Esophagus muscularis mucosa (tissue), 4 donors: Measurements from ENCODE around the gene PSME3IP1. TPM values are rescaled to one million over a fixed set of nuclear protein-coding genes. Genes with fewer than 3 reads are reported as not detected.

ENCODE experiments used
- DNase-seq: peaks from one replicate; pipeline ENCODE4 v3.0.0-alpha.2; 2017; ENCODE audit errors: extremely low spot score
- H3K27ac ChIP-seq, 4 donors: fragments of 200-600 bp; sonication (generic); replicated peaks in 1 of 4; 1 replicate in 3 of 4; 2 replicates in 1 of 4; pipeline ENCODE4 v1.5.1; 2016 to 2019; ENCODE audit warnings: mild to moderate bottlenecking in 1 of 4
- H3K27me3 ChIP-seq, 4 donors: fragments of 200-600 bp; sonication (generic); one replicate each; pipeline versions ENCODE4 v1.5.1 to v1.6.0; 2016 to 2019
- H3K36me3 ChIP-seq, 4 donors: fragments of 200-600 bp; sonication (generic); one replicate each; pipeline ENCODE4 v1.5.1; 2016 to 2019
- H3K4me1 ChIP-seq, 4 donors: fragments of 200-600 bp; sonication (generic); one replicate each; pipeline ENCODE4 v1.5.1; 2016 to 2019
- H3K4me3 ChIP-seq, 4 donors: fragments of 200-600 bp; sonication (generic); 1 replicate in 2 of 4; 2 replicates in 2 of 4; pipeline ENCODE4 v1.5.1; 2016 to 2019; ENCODE audit warnings: mild to moderate bottlenecking in 4 of 4, moderate library complexity in 1 of 4
- H3K9me3 ChIP-seq, 4 donors: fragments of 200-600 bp; sonication (generic); 1 replicate in 3 of 4; 2 replicates in 1 of 4; pipeline ENCODE4 v1.5.1; 2016 to 2019
- EP300 ChIP-seq: sonication (generic); formaldehyde crosslinking; IDR thresholded peaks from one replicate; pipeline ENCODE4 v1.6.1; 2017; ENCODE audit warnings: antibody characterized with exemption
- POLR2A ChIP-seq: fragments of 450-650 bp; IDR thresholded peaks from one replicate; pipeline ENCODE4 v1.6.1; 2017; ENCODE audit warnings: antibody characterized with exemption, moderate library complexity, mild to moderate bottlenecking, low read depth
- POLR2AphosphoS5 ChIP-seq, 2 donors: sonication (generic); formaldehyde crosslinking; IDR thresholded peaks; one replicate each; pipeline ENCODE4 v1.6.1; 2017; ENCODE audit warnings: antibody characterized with exemption in 2 of 2
- WGBS: methylation state at CpG from one replicate; pipeline ENCODE4 v1.1.5; 2018; 5-methylcytosine and 5-hydroxymethylcytosine counted together
- intact Hi-C: fragments of 100-400 bp; cut with DNase I; formaldehyde crosslinking; loops from one replicate; pipeline ENCODE4 v1.15.1; 2023
- total RNA-seq, 4 donors: library from RNA; depleted of rRNA; stranded (reverse); fragments of >200 nt; gene quantifications; one replicate each; pipeline versions ENCODE4 v1.1.0 to v1.2.1, GENCODE V29; 2016
- TF ChIP-seq, protein P1 (sequence below), 3 experiments: fragments of 200-600 bp in 2 of 3; fragments of 450-650 bp in 1 of 3; sonication (generic) in 2 of 3; IDR thresholded peaks; one replicate each; pipeline ENCODE4 v1.5.1; 2017 to 2019; ENCODE audit warnings: antibody characterized with exemption in 3 of 3, mild to moderate bottlenecking in 2 of 3, moderate library complexity in 1 of 3

The PSME3IP1 gene
- total RNA-seq, 4 donors from 2014 or later = 47.8 to 60.7 (median 57.5) TPM

GRCh38 chr16:57231821-57232350 is 46.0 kb upstream of the PSME3IP1 start:
- H3K36me3 ChIP-seq = peaks cover 38 to 98% (median 84%) of the 10 kb centered on the region in 4 donors
- H3K27ac ChIP-seq = no peak overlapping the region
- peaks cover 0 to 9% (median 2%) of the 10 kb centered on the region in 4 donors for H3K4me1 ChIP-seq
- no peak overlapping the region for H3K4me3 ChIP-seq
- intact Hi-C loops = no loop called here
- TF ChIP-seq POLR2AphosphoS5 (IDR thresholded peaks at IDR 0.05) = no peak
- no peaks in the 10 kb centered on the region for H3K27me3 ChIP-seq
- H3K9me3 ChIP-seq = no peaks in the 10 kb centered on the region
- 82% methylated on average over 3 of the region's 3 CpGs for WGBS
- no peak for DNase-seq

- Histone ChIP-seq H3K4me3 (no peak overlapping the region), H3K27me3 (no peaks in the 10 kb centered on the region), H3K36me3 (peaks cover 45 to 98% (median 91%) of the 10 kb centered on the region in 4 donors)
Measured at GRCh38 chr16:57229079-57229478, 43.2 kb upstream of the PSME3IP1 start.

DNA sequence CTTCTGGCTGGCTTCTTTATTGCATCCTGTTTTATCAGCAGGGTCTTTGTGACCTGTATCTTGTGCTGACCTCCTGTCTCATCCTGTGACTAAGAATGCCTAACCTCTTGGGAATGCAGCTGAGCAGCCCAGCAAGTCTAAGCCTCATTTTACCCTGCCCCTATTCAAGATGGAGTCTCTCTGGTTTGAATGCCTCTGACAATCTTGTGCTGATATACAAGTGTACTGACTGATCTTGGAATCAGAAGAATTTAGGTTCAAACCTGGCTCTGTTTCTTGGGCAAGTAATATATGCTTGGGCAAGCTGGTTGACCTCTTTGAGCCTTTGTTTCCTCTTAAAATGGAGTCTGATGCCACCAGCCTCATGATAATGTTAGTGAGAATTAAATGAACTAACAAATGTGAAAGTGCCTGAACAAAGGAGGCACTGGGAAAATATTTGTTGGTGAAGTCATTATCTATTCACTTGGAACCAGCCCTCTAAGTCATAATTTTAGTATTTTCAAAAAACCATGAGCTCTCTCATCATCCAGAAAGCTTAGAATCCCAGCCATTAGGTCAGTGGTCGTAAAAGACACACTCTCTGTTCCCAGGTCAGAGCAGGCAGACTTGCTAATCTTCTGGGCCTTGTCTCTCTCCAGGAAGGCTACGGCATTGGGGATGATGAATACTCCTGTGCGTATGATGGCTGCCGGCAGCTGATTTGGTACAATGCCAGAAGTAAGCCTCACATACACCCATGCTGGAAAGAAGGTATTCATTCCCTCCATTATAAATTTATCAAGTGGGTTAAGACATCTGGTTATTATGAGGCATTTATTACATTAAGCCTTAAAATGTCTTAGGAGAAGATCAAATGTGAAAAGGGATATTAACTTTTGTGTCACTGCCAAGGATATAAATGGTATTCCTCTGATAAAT is 41.1 kb upstream of the PSME3IP1 start:
- Histone ChIP-seq H3K4me3 (no peak overlapping the region), H3K27me3 (no peaks in the 10 kb centered on the region), H3K36me3 (peaks cover 43 to 98% (median 92%) of the 10 kb centered on the region in 4 donors), H3K27ac (no peak overlapping the region), H3K4me1 (no peaks in the 10 kb centered on the region), H3K9me3 (no peaks in the 10 kb centered on the region)
- intact Hi-C loops = no loop called here
- 58% methylated on average over 3 of the region's 4 CpGs for WGBS
- DNase-seq = no peak
- no peak for TF ChIP-seq EP300
- no peak for TF ChIP-seq POLR2AphosphoS5 (IDR thresholded peaks at IDR 0.05)
- no peak for TF ChIP-seq POLR2A
- TF ChIP-seq, protein P1, sequence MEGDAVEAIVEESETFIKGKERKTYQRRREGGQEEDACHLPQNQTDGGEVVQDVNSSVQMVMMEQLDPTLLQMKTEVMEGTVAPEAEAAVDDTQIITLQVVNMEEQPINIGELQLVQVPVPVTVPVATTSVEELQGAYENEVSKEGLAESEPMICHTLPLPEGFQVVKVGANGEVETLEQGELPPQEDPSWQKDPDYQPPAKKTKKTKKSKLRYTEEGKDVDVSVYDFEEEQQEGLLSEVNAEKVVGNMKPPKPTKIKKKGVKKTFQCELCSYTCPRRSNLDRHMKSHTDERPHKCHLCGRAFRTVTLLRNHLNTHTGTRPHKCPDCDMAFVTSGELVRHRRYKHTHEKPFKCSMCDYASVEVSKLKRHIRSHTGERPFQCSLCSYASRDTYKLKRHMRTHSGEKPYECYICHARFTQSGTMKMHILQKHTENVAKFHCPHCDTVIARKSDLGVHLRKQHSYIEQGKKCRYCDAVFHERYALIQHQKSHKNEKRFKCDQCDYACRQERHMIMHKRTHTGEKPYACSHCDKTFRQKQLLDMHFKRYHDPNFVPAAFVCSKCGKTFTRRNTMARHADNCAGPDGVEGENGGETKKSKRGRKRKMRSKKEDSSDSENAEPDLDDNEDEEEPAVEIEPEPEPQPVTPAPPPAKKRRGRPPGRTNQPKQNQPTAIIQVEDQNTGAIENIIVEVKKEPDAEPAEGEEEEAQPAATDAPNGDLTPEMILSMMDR (IDR thresholded peaks at IDR 0.05) = no peak

More at GRCh38 chr16:57229079-57229478, 43.2 kb upstream of the PSME3IP1 start:
- WGBS = 64% methylated on average over 1 of the region's 1 CpG
- intact Hi-C loops = no loop called here
- Histone ChIP-seq H3K4me1 (no peaks in the 10 kb centered on the region), H3K9me3 (no peaks in the 10 kb centered on the region), H3K27ac (no peak overlapping the region)
- TF ChIP-seq, protein P1 (IDR thresholded peaks at IDR 0.05) = no peak
- TF ChIP-seq EP300 = no peak
- no peak for TF ChIP-seq POLR2AphosphoS5 (IDR thresholded peaks at IDR 0.05)
- no peak for TF ChIP-seq POLR2A
- no peak for DNase-seq

DNA sequence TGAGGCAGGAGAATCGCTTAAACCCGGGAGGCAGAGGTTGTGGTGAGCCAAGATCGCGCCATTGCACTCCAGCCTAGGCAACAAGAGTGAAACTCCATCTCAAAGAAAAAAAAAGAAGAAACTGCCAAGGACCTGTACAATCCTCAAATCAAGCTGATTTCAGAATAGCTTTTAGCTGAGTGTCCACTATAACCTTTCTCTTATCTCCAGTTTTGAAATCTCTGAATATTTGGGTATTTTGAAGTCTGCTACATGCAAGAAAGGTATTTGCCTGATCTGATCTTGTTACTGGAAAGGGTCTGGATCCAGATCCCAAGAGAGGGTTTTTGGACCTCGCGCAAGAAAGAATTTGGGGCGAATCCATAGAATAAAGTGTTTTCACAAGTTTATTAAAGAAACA is 40.1 kb upstream of the PSME3IP1 start:
- DNase-seq = no peak
- Histone ChIP-seq H3K27me3 (no peaks in the 10 kb centered on the region), H3K9me3 (no peaks in the 10 kb centered on the region), H3K4me1 (no peaks in the 10 kb centered on the region), H3K36me3 (peaks cover 42 to 98% (median 92%) of the 10 kb centered on the region in 4 donors), H3K4me3 (no peak overlapping the region), H3K27ac (no peak overlapping the region)
- TF ChIP-seq, protein P1 (IDR thresholded peaks at IDR 0.05) = no peak
- no peak for TF ChIP-seq EP300
- TF ChIP-seq POLR2AphosphoS5 (IDR thresholded peaks at IDR 0.05) = no peak
- no peak for TF ChIP-seq POLR2A
- 95% methylated on average over 7 of the region's 7 CpGs for WGBS
- intact Hi-C loops = no loop called here

DNA sequence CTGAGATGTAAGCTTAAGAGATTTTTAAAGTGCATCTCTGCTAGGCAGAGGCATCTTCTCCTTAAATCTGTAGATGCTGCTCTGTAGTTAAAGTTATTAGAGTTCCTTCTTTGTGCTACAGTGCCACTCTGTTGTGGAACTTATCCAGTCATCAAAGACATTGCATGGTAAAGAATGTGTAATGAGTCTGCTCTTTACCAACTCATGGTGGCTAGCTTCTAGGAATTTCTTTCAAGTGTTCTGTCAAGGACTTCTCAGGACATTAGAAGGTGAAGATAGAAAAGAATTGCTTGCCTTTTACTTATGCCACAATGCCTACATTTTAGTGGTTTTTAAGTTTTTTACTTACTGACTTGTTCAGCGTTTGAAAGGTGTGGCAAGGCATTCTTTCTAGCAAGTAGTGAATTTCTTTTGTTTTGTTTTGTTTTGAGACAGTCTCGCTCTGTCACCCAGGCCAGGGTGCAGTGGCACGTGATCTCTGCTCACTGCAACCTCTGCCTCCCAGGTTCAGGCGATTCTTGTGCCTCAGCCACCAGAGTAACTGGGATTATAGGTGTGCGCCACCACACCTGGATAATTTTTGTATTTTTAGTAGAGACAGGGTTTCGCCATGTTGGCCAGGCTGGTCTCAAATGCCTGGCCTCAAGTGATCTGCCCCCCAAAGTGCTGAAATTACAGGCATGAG is 39.0 kb upstream of the PSME3IP1 start:
- no peaks in the 10 kb centered on the region for H3K9me3 ChIP-seq
- no peak overlapping the region for H3K4me3 ChIP-seq
- H3K36me3 ChIP-seq = peaks cover 37 to 96% (median 88%) of the 10 kb centered on the region in 4 donors
- H3K27ac ChIP-seq = no peak overlapping the region
- no peaks in the 10 kb centered on the region for H3K27me3 ChIP-seq
- 98% methylated on average over 6 of the region's 6 CpGs for WGBS
- intact Hi-C loops = no loop called here
- no peak for DNase-seq
- no peaks in the 10 kb centered on the region for H3K4me1 ChIP-seq
- TF ChIP-seq, protein P1 (IDR thresholded peaks at IDR 0.05) = no peak
- TF ChIP-seq EP300 (no peak), POLR2A (no peak), POLR2AphosphoS5 (IDR thresholded peaks at IDR 0.05) (no peak)
